ES-I3 (cell line): ENCODE results near the gene PDPN.

Source experiments
- H3K36me3 ChIP-seq: 2 replicates; pipeline ENCODE4 v1.6.1; 2013; ENCODE audit warnings: mild to moderate bottlenecking, low read length, control low read depth, moderate library complexity; ENCODE audit not compliant: insufficient read depth
- H3K4me1 ChIP-seq: 2 replicates; pipeline ENCODE4 v1.6.1; 2013; ENCODE audit warnings: mild to moderate bottlenecking, control low read depth, low read length; ENCODE audit not compliant: insufficient read depth
- H3K9ac ChIP-seq: 2 replicates; pipeline ENCODE4 v1.6.1; 2013; ENCODE audit warnings: low read depth, mild to moderate bottlenecking, low read length, moderate library complexity
- H3K9me3 ChIP-seq: 2 replicates; pipeline ENCODE4 v1.6.1; 2013; ENCODE audit warnings: mild to moderate bottlenecking, low read length, moderate library complexity; ENCODE audit not compliant: control insufficient read depth, insufficient read depth

PDPN gene

GRCh38 chr1:13586001-13586400, 2.4 kb downstream of the PDPN start:
- Histone ChIP-seq H3K4me1 (peaks cover 24% of the 10 kb centered on the region), H3K36me3 (no peaks in the 10 kb centered on the region), H3K9ac (0 out of 2 replicates have a peak overlapping the region, but pooled peaks have one; percentile 84), H3K9me3 (no peaks in the 10 kb centered on the region)

DNA sequence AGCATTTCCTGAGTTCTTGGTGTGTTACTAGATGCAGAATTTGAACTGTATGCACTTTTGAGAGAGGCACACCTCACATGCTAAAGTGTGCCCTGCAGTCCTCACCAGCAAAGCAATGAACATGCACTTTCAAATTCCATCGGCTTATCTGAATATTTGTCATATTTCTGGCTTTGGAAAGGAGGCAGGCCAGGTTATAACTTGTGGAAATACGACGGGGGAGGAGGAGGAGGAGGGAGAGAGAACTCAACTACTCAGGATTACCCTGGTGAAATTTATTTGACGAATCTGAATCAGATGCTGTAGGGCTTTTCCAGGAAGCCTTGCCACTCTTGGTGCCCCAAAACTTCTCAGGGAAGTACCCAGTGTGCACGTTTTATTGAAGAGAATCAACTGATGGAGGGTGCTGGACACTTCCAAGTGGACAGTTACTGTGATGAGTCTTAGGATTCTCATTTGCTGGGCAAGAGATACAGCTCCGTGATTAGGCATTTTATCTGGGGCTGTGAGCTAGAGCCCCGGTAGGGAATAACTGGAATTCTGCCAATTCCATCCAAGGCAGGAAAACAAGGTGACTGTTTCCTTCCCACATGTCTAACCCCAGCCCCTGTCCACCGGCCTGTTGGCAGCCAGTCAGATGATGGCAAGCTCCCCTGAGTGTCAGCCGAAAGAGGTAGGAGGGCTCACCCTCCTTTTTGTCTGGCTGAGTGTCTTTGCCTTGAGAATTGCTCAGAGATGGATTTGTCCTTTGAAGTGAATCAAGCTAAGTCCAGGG, 3.8 kb downstream of the PDPN start:
- Histone ChIP-seq H3K4me1 (peaks cover 18% of the 10 kb centered on the region), H3K9me3 (no peaks in the 10 kb centered on the region), H3K36me3 (0 out of 2 replicates have a peak, but pooled peaks cover 3% of the 10 kb centered on the region), H3K9ac (no peak overlapping the region)

- no peaks in the 10 kb centered on the region for H3K9me3 ChIP-seq
- 0 out of 2 replicates have a peak, but pooled peaks cover 3% of the 10 kb centered on the region for H3K36me3 ChIP-seq
- H3K9ac ChIP-seq, result no peak overlapping the region
- peaks cover 32% of the 10 kb centered on the region for H3K4me1 ChIP-seq
These were observed 5.5 kb downstream of the PDPN start for GRCh38 chr1:13588946-13589796.

- no peak overlapping the region for H3K9ac ChIP-seq
- H3K4me1 ChIP-seq, result peaks cover 29% of the 10 kb centered on the region
- H3K9me3 ChIP-seq, result no peaks in the 10 kb centered on the region
- H3K36me3 ChIP-seq, result peaks cover 3% of the 10 kb centered on the region; the same call in 1 of the 2 replicates
These were observed 6.9 kb downstream of the PDPN start for GRCh38 chr1:13590486-13590885.

DNA sequence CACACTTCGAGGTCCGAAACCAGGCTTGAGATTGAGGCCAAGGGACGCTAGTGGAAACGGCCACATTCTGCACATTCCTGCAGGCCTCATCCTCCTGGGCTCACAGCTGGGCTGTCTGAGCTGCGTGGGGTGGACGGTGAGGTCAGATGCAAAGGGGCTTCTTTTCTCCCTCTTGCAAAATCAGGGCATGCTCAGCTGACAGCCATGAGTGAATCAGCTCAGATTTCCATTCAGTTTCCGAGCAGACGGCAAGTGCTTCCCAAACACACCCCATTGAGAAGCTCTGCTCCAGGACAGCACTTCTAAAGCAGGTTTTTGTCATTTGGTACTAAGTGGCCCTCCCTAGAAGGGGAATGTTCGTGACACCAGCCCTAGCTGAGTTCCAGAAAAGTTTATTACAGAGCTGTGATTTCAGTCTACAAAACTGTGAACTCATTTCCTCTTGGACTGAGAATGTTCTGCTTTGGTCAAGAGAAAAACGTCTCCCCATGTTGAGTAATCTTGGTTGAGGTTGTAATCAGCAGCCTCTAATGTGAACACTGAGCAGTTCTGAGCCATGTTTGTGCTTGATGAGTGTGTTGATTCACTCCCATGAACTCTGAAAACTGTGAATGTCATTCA, 10.0 kb downstream of the PDPN start:
- Histone ChIP-seq H3K36me3 (peaks cover 3% of the 10 kb centered on the region; the same call in 1 of the 2 replicates), H3K4me1 (peaks cover 14% of the 10 kb centered on the region), H3K9me3 (no peaks in the 10 kb centered on the region), H3K9ac (no peak overlapping the region)

- H3K4me1 ChIP-seq, result peaks cover 14% of the 10 kb centered on the region
- peaks cover 3% of the 10 kb centered on the region; the same call in 1 of the 2 replicates for H3K36me3 ChIP-seq
- H3K9ac ChIP-seq, result no peak overlapping the region
- H3K9me3 ChIP-seq, result no peaks in the 10 kb centered on the region
These were observed 11.8 kb downstream of the PDPN start for GRCh38 chr1:13595411-13595810.

DNA sequence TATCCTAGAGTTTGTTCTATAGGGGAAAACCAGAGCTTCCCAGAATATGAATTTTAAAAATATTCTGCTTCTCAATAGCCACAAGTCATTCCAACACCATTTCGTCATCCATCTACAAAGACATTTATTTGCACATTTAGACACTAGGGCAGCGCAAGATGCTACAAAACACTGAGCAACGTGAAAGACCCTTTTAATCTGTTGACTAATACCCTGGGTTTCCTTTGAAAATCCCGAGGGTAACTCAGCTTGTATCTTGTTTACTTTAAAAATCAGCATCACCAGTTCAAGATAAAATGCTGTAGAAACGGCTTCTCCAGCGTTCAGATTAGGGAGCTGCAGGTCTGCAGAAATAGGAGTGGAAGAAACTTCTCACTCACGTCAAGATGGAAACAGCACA, 13.5 kb downstream of the PDPN start:
- H3K9me3 ChIP-seq, result no peaks in the 10 kb centered on the region
- H3K4me1 ChIP-seq, result peaks cover 14% of the 10 kb centered on the region

DNA sequence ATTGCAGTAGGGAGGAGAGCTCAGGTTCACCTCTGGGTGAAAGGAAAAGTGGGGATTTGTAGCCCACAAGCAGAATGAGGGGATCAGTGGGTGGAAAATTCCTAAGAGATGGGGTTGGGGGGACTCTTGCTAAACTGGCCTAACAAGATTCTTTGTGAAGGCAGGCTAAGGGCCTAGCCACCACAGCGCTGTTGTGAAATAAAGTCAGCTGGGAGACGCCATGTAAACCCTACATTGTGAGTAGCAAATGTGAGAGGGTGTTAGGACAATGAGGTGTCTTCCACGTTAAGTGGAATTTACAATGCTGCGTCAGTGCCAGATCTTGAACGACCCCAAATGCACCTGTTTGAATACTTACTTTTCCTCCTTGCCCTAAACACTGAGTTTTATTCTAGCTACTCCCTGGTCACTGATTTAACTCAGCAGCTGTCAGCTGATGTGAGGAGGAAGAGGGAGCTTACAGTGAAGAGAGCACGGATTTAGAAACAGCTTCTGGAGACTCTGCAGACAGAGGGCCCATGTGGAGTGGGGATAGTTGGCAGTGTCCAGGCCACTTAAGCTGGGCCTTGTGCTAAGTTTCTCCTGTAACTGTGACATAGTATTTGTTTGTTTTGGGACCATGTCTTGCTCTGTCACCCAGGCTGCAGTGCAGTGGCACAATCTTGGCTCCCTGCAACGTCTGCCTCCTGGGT, 17.3 kb downstream of the PDPN start:
- H3K4me1 ChIP-seq, result no peaks in the 10 kb centered on the region
- no peak overlapping the region for H3K9ac ChIP-seq
- H3K36me3 ChIP-seq, result no peaks in the 10 kb centered on the region
- H3K9me3 ChIP-seq, result no peaks in the 10 kb centered on the region

More for the DNA sequence above, 13.5 kb downstream of the PDPN start:
- no peak overlapping the region for H3K9ac ChIP-seq
- no peaks in the 10 kb centered on the region; the same call in 1 of the 2 replicates for H3K36me3 ChIP-seq

DNA sequence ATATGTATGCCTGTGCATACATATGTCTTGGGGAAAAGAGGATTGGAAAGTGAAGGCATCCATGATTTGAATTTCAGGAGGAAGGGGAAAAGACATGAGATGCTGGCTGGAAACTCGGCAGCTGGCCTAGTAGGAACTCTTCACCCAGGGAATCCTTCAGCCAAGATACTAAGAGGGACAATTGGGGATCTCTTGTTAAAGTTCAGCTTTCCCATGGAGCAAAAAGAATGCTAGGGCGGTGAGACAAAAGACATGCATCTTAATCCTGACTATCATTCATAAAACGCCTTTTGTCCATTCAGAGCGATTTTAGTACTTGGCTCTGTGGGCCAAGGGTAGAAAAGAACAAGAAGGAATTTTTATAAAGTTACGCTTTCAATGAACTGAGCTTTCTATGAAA, 20.5 kb downstream of the PDPN start:
- H3K4me1 ChIP-seq, result no peaks in the 10 kb centered on the region
- no peak overlapping the region for H3K9ac ChIP-seq
- no peaks in the 10 kb centered on the region for H3K9me3 ChIP-seq
- H3K36me3 ChIP-seq, result peaks cover 6% of the 10 kb centered on the region; the same call in 1 of the 2 replicates

GRCh38 chr1:13604721-13605120, 21.1 kb downstream of the PDPN start:
- no peaks in the 10 kb centered on the region for H3K4me1 ChIP-seq
- no peak overlapping the region for H3K9ac ChIP-seq
- H3K36me3 ChIP-seq, result peaks cover 6% of the 10 kb centered on the region; the same call in 1 of the 2 replicates
- no peaks in the 10 kb centered on the region for H3K9me3 ChIP-seq

DNA sequence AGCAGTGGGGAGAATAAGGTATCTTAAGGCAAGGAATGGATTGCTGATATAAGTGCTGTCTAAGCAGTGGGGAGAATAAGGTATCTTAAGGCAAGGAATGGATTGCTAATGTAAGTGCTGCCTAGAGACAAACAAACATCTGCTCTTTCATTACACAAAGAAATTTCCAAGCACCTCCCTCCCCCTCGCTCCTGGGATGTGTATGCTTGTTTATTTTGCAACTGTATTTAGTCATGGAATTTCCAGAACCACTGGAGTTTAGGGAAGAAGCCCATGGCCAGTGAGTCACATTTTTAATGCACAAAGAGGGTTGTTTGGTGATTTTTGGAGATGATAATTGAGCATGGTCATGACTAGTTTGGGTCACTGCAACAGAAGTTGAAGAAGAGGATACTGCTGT, 21.5 kb downstream of the PDPN start:
- Histone ChIP-seq H3K9me3 (no peaks in the 10 kb centered on the region), H3K9ac (no peak overlapping the region), H3K4me1 (no peaks in the 10 kb centered on the region), H3K36me3 (peaks cover 6% of the 10 kb centered on the region; the same call in 1 of the 2 replicates)

- no peaks in the 10 kb centered on the region for H3K9me3 ChIP-seq
- peaks cover 12% of the 10 kb centered on the region for H3K36me3 ChIP-seq
- no peaks in the 10 kb centered on the region for H3K4me1 ChIP-seq
- H3K9ac ChIP-seq, result no peak overlapping the region
These were observed 23.4 kb downstream of the PDPN start for GRCh38 chr1:13607002-13607401.

- Histone ChIP-seq H3K9me3 (no peaks in the 10 kb centered on the region), H3K4me1 (peaks cover 14% of the 10 kb centered on the region; the same call in 1 of the 2 replicates), H3K36me3 (peaks cover 5% of the 10 kb centered on the region), H3K9ac (no peak overlapping the region)
These were observed 32.6 kb downstream of the PDPN start for GRCh38 chr1:13616234-13616633.

DNA sequence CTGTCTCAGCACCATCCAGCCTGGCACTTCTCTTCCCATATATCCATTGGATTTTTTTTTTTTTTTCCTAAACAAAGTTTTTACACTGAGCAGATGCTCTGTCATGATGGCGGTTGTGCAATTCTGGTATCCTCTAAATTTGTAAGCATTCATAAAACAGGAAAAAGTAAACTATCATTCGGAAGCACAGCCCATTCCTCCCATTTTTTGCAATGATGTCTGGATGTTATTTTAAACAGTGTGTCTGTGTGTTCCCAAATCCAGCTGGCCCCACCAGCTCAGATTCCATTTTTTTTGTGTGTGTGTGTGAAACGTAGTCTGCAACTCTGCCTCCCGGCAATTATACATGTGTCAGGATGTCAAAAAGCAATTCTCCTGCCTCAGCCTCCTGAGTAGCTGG, 33.5 kb downstream of the PDPN start:
- H3K9ac ChIP-seq, result no peak overlapping the region

More for the DNA sequence above, 33.5 kb downstream of the PDPN start:
- no peaks in the 10 kb centered on the region for H3K9me3 ChIP-seq
- H3K4me1 ChIP-seq, result peaks cover 14% of the 10 kb centered on the region; the same call in 1 of the 2 replicates
- peaks cover 5% of the 10 kb centered on the region for H3K36me3 ChIP-seq
